Cardiac fibroblast (primary cell): Measurements from ENCODE around the gene TPM2.

Experiments used
- DNase-seq, 2 donors: peaks; one replicate each; pipeline versions ENCODE4 v3.0.0 to v3.0.0-alpha.2; 2010; ENCODE audit warnings: low read depth in 2 of 2
- H3K4me3 ChIP-seq, 2 donors: replicated peaks in 1 of 2; 1 replicate in 1 of 2; 2 replicates in 1 of 2; pipeline ENCODE4 v1.5.1; 2011; ENCODE audit warnings: low read depth in 2 of 2, low read length in 2 of 2, mild to moderate bottlenecking in 2 of 2, moderate library complexity in 1 of 2
- CTCF ChIP-seq: IDR thresholded peaks from one replicate; pipeline ENCODE4 v1.5.1; 2011; ENCODE audit warnings: low read depth, mild to moderate bottlenecking, low read length, inconsistent platforms

The TPM2 gene

DNA sequence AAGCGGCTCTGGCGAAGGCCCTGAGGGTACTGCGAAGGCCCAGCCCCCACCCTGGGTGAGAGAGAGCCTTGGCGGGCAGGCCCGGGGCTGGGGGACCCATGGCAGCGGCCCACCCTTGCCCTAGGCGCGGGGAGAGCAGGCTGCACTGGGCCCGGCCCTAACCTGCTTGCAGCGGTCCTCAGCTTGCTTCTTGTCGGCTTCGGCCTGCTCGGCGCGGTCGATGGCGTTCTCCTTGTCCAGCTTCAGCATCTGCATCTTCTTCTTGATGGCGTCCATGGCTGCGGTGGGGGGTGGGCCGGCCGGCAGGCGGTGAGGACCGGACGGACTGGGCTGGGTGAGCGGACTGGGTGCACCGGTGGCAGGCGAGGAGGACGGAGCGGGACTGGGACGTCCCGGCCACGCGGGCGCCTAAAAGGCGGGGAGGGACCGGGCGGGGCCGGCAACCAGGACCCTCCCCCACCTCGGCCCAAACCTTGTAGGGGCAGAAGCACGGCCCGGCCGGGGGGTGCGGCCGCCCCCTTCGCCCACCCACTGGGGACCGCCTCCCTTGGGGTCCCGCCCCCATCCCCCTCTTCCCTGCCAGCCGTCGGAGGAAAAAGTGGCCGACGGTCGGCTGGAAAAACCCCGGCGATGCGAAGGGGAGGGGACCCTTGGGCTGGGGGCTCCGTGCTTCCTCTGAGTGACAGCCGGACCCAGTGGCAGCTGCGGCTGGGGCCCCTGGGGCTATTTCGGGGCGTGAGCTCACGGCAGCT is at the start of gene TPM2:
TSS of gene TPM2 (minus strand) at position 384 of the 752 bp plus-strand sequence. CDS start at position 276, 108 bp downstream.
- DNase-seq: peak; percentile 84 to 90
- no peak for TF ChIP-seq CTCF
- H3K4me3 ChIP-seq: peak within 1 kb of the TSS; percentile 73 to 77

DNA sequence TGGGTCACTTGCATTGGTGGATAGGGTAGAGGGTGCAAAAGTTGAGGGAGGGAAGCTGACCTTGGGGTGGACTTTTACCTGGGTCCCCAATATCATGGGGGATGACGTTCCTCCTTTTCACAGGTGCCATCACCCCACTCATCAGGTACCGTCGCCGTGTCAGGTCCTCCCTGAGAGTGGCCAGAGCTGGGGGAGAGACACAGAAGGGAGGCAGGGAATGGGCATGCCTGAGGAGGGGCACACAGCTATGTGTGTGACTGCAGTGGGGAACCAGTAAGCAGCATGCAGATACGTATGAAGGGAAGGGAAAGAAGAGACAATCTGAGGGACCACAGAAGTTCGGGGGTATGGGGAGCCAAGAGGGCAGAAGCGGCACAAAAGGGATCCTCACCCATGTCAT is 49.2 kb upstream of the TPM2 start:
- no peak for DNase-seq
- no peak overlapping the region for H3K4me3 ChIP-seq
- TF ChIP-seq CTCF: no peak

DNA sequence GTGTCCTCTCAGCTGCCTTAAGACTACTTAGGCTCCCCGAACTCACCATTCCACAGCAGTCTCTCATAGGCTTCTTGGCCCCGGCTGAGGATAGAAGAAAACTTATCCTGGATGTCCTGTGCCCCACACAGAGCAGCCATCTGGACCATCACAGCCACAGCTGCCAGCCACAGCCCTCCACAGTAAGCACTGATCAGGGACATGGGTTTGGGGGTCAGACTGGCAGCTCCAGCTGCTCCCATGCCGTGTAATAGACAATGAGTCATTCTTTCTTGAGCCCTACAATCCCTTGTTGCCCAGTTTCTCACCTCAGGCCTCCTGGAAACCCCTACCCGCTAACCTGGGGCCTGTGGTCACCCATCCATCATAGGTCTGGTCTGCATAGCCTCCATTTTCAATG is 48.5 kb upstream of the TPM2 start:
- no peak for TF ChIP-seq CTCF
- DNase-seq: no peak
- H3K4me3 ChIP-seq: no peak overlapping the region

DNA sequence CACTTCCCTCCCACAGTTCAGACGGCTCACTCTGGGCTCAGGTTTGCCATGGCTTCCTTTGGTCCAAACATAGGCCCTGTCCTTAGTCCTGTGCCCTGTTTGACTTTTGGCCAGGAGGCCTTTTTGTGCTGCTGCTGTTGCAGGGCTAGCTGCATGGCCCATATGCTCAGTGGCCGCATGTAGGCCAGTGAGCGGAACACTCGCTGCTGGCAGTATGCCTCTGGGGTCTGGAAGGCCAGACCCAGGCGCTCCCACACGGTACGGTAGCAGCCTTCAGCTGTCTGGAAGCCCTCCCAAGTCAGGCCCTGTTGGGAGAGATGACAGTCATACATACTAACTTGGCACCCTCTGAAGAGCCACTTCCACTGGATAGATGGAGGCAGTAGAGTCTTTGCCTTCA is 47.4 kb upstream of the TPM2 start:
- TF ChIP-seq CTCF: no peak
- no peak for DNase-seq
- H3K4me3 ChIP-seq: no peak overlapping the region

DNA sequence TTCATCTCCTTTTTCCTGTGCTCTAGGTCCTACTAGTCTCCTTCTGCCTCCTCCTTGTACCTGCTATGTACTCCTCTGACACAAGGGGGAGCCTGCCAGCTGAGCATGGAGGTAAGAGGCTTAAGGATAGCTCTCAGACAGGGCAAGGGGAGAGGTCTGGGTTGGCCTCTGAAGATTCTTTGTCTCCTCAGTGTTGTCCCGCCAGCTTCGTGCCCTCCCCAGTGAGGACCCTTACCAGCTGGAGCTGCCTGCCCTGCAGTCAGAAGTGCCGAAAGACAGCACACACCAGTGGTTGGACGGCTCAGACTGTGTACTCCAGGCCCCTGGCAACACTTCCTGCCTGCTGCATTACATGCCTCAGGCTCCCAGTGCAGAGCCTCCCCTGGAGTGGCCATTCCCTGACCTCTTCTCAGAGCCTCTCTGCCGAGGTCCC is 46.5 kb upstream of the TPM2 start:
- no peak overlapping the region for H3K4me3 ChIP-seq
- peak; percentile 94 for TF ChIP-seq CTCF
- DNase-seq: peak; percentile 88 to 91

GRCh38 chr9:35734096-35734495 is 44.4 kb upstream of the TPM2 start:
- no peak for TF ChIP-seq CTCF
- DNase-seq: peak in 1 of 2 donors; percentile 52
- H3K4me3 ChIP-seq: no peak overlapping the region
